GM23248 (cell line): Measurements from ENCODE around the gene LENG8. TPM values are rescaled to one million over a fixed set of nuclear protein-coding genes. Genes with fewer than 3 reads are reported as not detected.

Source experiments
- DNase-seq: peaks from one replicate; pipeline ENCODE4 v3.0.0-alpha.2; 2015
- H2AFZ ChIP-seq: fragments of 200-600 bp; sonication (generic); 2 replicates; pipeline ENCODE4 v1.6.1; 2016; ENCODE audit warnings: antibody characterized with exemption
- H3F3A ChIP-seq: fragments of 200-600 bp; sonication (generic); 2 replicates; pipeline ENCODE4 v1.6.1; 2016; ENCODE audit warnings: mild to moderate bottlenecking, antibody characterized with exemption, mixed run types; ENCODE audit not compliant: insufficient read depth
- H3K27ac ChIP-seq: fragments of 200-600 bp; sonication (generic); 2 replicates; pipeline ENCODE4 v1.5.1; 2016; ENCODE audit warnings: mild to moderate bottlenecking
- H3K27me3 ChIP-seq: fragments of 200-600 bp; sonication (generic); replicated peaks from 2 replicates; pipeline ENCODE4 v1.6.1; 2016; ENCODE audit warnings: mild to moderate bottlenecking; ENCODE audit not compliant: insufficient read depth
- H3K36me3 ChIP-seq: fragments of 200-600 bp; sonication (generic); 2 replicates; pipeline ENCODE4 v1.6.1; 2016; ENCODE audit warnings: low read depth, mild to moderate bottlenecking
- H3K4me1 ChIP-seq: fragments of 200-600 bp; sonication (generic); 2 replicates; pipeline ENCODE4 v1.6.1; 2016; ENCODE audit warnings: mild to moderate bottlenecking; ENCODE audit not compliant: insufficient read depth
- H3K4me2 ChIP-seq: fragments of 200-600 bp; sonication (generic); one replicate; pipeline ENCODE4 v1.6.1; 2016; ENCODE audit warnings: mild to moderate bottlenecking; ENCODE audit not compliant: unreplicated experiment
- H3K4me3 ChIP-seq: fragments of 200-600 bp; sonication (generic); 2 replicates; pipeline ENCODE4 v1.5.1; 2016; ENCODE audit warnings: mild to moderate bottlenecking
- H3K79me2 ChIP-seq: fragments of 200-600 bp; sonication (generic); 2 replicates; pipeline ENCODE4 v1.6.1; 2016; ENCODE audit warnings: mild to moderate bottlenecking; ENCODE audit not compliant: insufficient read depth
- H3K9ac ChIP-seq: fragments of 200-600 bp; sonication (generic); 2 replicates; pipeline ENCODE4 v1.6.1; 2016; ENCODE audit warnings: mild to moderate bottlenecking
- H3K9me2 ChIP-seq: fragments of 200-600 bp; sonication (generic); 2 replicates; pipeline ENCODE4 v1.6.1; 2016; ENCODE audit warnings: mixed run types, mild to moderate bottlenecking, moderate library complexity; ENCODE audit not compliant: insufficient read depth
- H3K9me3 ChIP-seq: fragments of 200-600 bp; sonication (generic); one replicate; pipeline ENCODE4 v1.6.1; 2017; ENCODE audit warnings: low read depth
- H4K20me1 ChIP-seq: fragments of 200-600 bp; sonication (generic); 2 replicates; pipeline ENCODE4 v1.6.0; 2016; ENCODE audit not compliant: insufficient read depth
- EZH2 ChIP-seq: fragments of 200-600 bp; sonication (generic); IDR thresholded peaks from 2 replicates; pipeline ENCODE4 v1.6.1; 2018; ENCODE audit warnings: antibody characterized with exemption, mild to moderate bottlenecking; ENCODE audit not compliant: insufficient read depth, poor library complexity, severe bottlenecking
- EZH2phosphoT487 ChIP-seq: fragments of 200-600 bp; sonication (generic); IDR thresholded peaks from 2 replicates; pipeline ENCODE4 v1.6.1; 2018; ENCODE audit warnings: antibody characterized with exemption, moderate library complexity, mild to moderate bottlenecking, low read depth; ENCODE audit not compliant: insufficient read depth
- WGBS, 2 experiments: methylation state at CpG; one replicate each; pipeline ENCODE4 v1.1.6; 2015 to 2017; ENCODE audit warnings: low lambda C conversion rate in 2 of 2, low coverage in 1 of 2; ENCODE audit errors: missing lambda C conversion rate in 2 of 2; 5-methylcytosine and 5-hydroxymethylcytosine counted together
- in situ Hi-C: fragments of 300-500 bp; cut with MboI; formaldehyde crosslinking; loops from 2 replicates; pipeline ENCODE4 v1.15.0; 2020
- polyA plus RNA-seq: library from polyadenylated mRNA; unstranded; fragments of >200 nt; fragmentation: Nextera tagmentation; extraction: Ambion mirVana; gene quantifications from 2 replicates; pipeline ENCODE4 v1.2.1, GENCODE V29; 2016
- total RNA-seq: library from RNA; depleted of rRNA; stranded (reverse); fragments of >200 nt; shearing (Covaris generic); gene quantifications from 2 replicates; pipeline ENCODE4 v1.2.3, GENCODE V29; 2014

The LENG8 gene
- total and polyA plus RNA-seq, 2 experiments from 2014 or later: 29.2 to 45.5 TPM

DNA sequence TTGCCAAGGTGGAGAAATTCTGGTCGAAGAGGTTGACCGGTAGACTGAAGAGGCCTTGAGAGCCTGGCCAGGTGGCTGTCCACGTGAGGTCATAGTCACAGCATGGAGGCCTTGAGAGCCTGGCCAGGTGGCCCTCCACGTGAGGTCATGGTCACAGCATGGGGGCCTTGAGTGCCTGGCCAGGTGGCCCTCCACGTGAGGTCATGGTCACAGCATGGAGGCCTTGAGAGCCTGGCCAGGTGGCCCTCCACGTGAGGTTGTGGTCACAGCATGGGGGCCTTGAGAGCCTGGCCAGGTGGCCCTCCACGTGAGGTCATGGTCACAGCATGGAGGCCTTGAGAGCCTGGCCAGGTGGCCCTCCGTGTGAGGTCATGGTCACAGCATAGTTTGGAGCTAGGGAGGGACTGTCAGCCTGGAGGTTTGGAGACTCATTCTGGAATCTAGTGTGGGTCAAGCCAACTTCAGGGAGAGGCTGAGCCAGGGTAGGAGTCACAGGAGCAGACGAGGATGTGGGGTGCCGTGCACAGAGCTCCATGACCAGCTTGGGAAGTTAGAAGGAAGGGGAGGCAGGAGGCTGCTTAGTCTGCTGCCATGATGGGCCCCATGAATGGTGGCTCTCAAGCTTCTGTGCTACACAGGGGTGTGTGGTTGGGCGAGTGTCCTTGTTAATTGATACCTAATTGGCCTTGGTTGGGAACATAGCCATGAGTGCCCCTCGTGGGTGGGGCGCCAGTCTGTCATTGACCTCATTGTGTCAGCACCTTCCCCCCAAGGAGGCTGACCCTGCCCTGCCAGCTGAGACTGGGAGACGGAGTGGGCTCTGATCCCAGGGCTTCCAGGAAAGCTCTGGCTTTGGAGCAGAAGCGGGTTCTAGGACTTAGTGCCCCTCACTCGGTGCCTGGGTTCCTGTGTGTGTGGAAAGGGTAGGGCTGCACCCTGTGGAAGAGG lies 10.6 kb downstream of the LENG8 start:
- H3K9me2 ChIP-seq: no peaks in the 10 kb centered on the region
- H3F3A ChIP-seq: peaks cover 15% of the 10 kb centered on the region; the same call in 1 of the 2 replicates
- peaks cover 29% of the 10 kb centered on the region; the same call in 1 of the 2 replicates for H3K36me3 ChIP-seq
- H3K27ac ChIP-seq: peak overlapping the region; percentile 25; the same call in 1 of the 2 replicates
- H3K27me3 ChIP-seq: no peaks in the 10 kb centered on the region
- H3K9ac ChIP-seq: no peak overlapping the region
- in situ Hi-C loops: loop anchor here (25.0 kb wide), 1 partner anchor 1203 kb away; the partner anchor contains the start of gene U2AF2
- no peak overlapping the region for H2AFZ ChIP-seq
- 67 to 74% methylated on average over 15 to 16 of the region's 16 CpGs for WGBS, 2 experiments
- H3K4me2 ChIP-seq: no peak overlapping the region
- H3K4me1 ChIP-seq: peaks cover 8% of the 10 kb centered on the region
- no peaks in the 10 kb centered on the region for H3K9me3 ChIP-seq
- no peaks in the 10 kb centered on the region for H4K20me1 ChIP-seq
- peak; percentile 50 for DNase-seq
- peaks cover 78% of the 10 kb centered on the region for H3K79me2 ChIP-seq
- no peak for TF ChIP-seq EZH2
- no peak for TF ChIP-seq EZH2phosphoT487
- no peak overlapping the region for H3K4me3 ChIP-seq

DNA sequence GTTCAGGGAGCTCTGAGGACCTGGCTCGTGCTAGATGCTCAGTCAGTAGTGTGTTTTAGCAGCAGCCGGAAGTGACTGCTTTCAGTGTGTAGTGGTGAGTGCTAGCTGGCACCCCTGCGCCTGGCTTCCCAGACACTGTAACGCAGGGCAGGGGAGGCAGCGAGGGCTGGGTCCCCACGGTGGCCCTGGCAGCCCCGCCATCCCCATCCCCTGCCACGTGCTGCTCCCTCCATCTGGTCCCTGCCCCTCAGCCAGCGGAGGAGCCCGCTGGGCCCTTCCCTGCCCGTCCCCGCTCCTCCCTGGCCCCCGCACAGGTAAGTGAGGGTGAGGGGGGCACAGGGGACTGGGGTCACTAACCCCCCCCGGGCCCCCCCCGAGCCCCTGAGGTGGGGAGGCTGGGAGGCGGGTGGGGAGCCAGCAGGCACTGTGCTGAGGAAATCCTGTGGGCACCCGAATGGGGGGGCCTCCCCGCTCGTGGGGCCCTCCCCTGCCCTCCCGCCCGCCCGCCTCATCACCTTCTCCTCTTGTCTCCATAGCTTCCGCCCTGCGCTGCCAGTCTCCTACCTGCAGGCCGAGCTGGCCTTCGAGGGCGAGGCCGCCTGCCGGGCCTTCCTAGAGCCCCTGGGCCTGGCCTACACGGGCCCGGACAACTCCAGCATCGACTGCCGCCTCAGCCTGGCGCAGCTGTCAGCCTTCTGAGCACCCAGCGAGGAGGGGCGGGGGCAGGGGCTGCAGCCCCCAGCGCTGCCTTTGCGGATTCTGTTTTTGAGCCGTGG lies 11.4 kb downstream of the LENG8 start:
- Histone ChIP-seq H4K20me1 (no peaks in the 10 kb centered on the region), H2AFZ (no peak overlapping the region)

DNA sequence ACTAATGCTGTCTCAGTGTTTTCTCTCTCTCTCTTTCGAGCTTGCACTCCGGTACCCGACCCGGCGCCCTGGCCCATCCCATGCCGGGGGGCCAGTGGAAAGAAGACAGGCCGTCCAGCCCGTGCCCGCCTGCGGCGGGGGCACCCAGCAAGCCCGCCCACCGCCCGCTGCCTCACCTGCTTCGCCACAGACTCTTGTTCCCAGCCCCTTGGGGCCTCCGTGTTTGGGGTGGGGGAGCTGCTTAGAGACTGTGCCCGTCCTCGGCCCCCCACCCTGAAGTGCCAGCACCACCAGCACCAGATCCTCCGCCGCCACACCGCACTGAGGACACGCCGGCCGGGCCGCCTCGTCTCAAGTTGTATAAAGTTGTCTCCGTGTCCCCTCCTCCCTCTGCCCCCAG lies 12.2 kb downstream of the LENG8 start:
- peaks cover 23% of the 10 kb centered on the region; the same call in 1 of the 2 replicates for H3K36me3 ChIP-seq
- in situ Hi-C loops: loop anchor here (25.0 kb wide), 1 partner anchor 1201 kb away; the partner anchor contains the start of gene U2AF2
- H3K4me3 ChIP-seq: no peak overlapping the region
- DNase-seq: no peak
- peak overlapping the region; percentile 13; the same call in 1 of the 2 replicates for H3K9ac ChIP-seq
- no peak for TF ChIP-seq EZH2phosphoT487
- TF ChIP-seq EZH2: no peak
- no peak overlapping the region for H3K4me2 ChIP-seq
- no peaks in the 10 kb centered on the region for H4K20me1 ChIP-seq
- H3K9me3 ChIP-seq: no peaks in the 10 kb centered on the region
- H3F3A ChIP-seq: peaks cover 21% of the 10 kb centered on the region; the same call in 1 of the 2 replicates
- no peak overlapping the region for H2AFZ ChIP-seq
- H3K27ac ChIP-seq: no peak overlapping the region; the same call in 1 of the 2 replicates
- peaks cover 8% of the 10 kb centered on the region for H3K4me1 ChIP-seq
- H3K79me2 ChIP-seq: peaks cover 62% of the 10 kb centered on the region
- no peaks in the 10 kb centered on the region for H3K27me3 ChIP-seq
- 77 to 85% methylated on average over 8 to 27 of the region's 27 CpGs for WGBS, 2 experiments
- no peaks in the 10 kb centered on the region for H3K9me2 ChIP-seq

More for the DNA sequence above, 11.4 kb downstream of the LENG8 start:
- Histone ChIP-seq H3K4me1 (peaks cover 8% of the 10 kb centered on the region), H3K36me3 (peaks cover 23% of the 10 kb centered on the region; the same call in 1 of the 2 replicates), H3K4me2 (no peak overlapping the region), H3K9me3 (no peaks in the 10 kb centered on the region), H3K9ac (no peak overlapping the region), H3K27ac (0 out of 2 replicates have a peak overlapping the region, but pooled peaks have one; percentile 25), H3K9me2 (no peaks in the 10 kb centered on the region), H3K79me2 (peaks cover 70% of the 10 kb centered on the region), H3K4me3 (no peak overlapping the region), H3K27me3 (no peaks in the 10 kb centered on the region), H3F3A (peaks cover 15% of the 10 kb centered on the region; the same call in 1 of the 2 replicates)
- DNase-seq: no peak
- 81 to 86% methylated on average over 19 to 36 of the region's 39 CpGs for WGBS, 2 experiments
- in situ Hi-C loops: loop anchor here (25.0 kb wide), 1 partner anchor 1202 kb away; the partner anchor contains the start of gene U2AF2
- TF ChIP-seq EZH2phosphoT487 (no peak), EZH2 (no peak)

DNA sequence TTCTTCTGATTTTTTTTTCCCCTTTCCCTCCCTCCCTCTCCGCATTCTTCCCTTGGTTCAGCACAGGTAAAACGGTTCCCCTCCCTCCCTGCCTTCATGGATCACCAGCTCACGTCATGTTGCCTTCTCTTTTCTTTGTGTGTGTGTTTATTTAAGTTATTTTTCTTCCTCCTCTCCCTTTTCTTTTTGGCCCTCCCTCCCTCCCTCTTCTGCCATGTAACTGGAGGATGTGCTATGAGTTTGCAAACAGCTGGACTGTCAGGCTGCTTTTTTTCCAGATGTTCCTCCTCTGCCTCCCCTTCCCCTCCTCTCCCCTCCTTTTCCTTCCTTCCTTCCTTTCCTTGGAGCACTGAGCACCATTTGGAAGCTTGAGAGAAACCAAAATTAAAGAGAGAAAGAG lies 12.6 kb downstream of the LENG8 start:
- TF ChIP-seq EZH2phosphoT487: no peak
- TF ChIP-seq EZH2: no peak
- Histone ChIP-seq H3K79me2 (peaks cover 58% of the 10 kb centered on the region), H3F3A (peaks cover 25% of the 10 kb centered on the region; the same call in 1 of the 2 replicates), H3K4me2 (peak overlapping the region; percentile 89), H3K27me3 (no peaks in the 10 kb centered on the region), H3K9me3 (no peaks in the 10 kb centered on the region), H2AFZ (no peak overlapping the region), H3K4me1 (peaks cover 8% of the 10 kb centered on the region), H4K20me1 (no peaks in the 10 kb centered on the region), H3K9me2 (no peaks in the 10 kb centered on the region), H3K27ac (peak overlapping the region; percentile 93), H3K36me3 (peaks cover 22% of the 10 kb centered on the region; the same call in 1 of the 2 replicates), H3K4me3 (peak overlapping the region; percentile 77), H3K9ac (peak overlapping the region; percentile 93)
- DNase-seq: no peak
- in situ Hi-C loops: loop anchor here (25.0 kb wide), 1 partner anchor 1201 kb away; the partner anchor contains the start of gene U2AF2
- WGBS, 2 experiments: 60 to 81% methylated on average over 3 of the region's 3 CpGs
